Non-pigmented ciliary epithelial cell (primary cell): ENCODE results near the gene DFFB.

Experiments
- DNase-seq: peaks from one replicate; pipeline ENCODE4 v3.0.0-alpha.2; 2010; ENCODE audit warnings: low read depth

DFFB gene

GRCh38 chr1:3872546-3872945, 15.3 kb downstream of the DFFB start:
- DNase-seq: no peak

- no peak for DNase-seq
Observed at GRCh38 chr1:3874736-3875135, 17.5 kb downstream of the DFFB start.

- DNase-seq: no peak
Observed at GRCh38 chr1:3876716-3877115, 19.4 kb downstream of the DFFB start.

- DNase-seq: no peak
Observed at GRCh38 chr1:3879099-3879498, 21.8 kb downstream of the DFFB start.

DNA sequence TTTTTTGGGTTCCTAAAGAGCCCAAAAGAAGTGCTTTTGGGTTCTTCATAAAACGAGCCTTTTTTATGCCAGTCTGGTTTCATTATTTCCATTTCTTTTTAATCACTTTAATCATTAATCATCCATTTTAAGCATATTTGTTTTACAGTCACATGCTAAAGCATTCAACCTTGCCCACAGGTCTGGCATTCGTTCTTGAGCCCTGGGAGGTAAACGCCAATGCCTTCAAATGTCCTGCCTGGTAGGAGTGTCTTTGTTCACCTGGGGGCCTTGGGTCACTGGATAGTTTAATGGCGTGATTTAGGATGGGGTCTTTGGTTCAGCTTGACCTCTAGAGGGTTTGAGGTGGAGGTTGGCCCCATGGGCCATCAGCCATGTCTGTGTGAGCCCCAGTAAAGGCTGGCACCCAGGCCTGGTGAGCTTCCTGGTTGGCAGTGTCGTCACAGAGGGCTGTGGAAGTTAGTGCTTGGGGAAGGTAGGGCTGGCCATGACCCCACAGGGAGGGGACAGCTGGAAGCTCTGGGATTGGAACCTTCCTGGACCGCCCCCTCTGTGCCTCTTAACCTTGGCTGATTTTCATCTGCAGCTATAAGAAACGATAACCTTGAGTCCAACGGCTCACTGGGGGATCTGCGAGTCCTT, 22.6 kb downstream of the DFFB start:
- no peak for DNase-seq

DNA sequence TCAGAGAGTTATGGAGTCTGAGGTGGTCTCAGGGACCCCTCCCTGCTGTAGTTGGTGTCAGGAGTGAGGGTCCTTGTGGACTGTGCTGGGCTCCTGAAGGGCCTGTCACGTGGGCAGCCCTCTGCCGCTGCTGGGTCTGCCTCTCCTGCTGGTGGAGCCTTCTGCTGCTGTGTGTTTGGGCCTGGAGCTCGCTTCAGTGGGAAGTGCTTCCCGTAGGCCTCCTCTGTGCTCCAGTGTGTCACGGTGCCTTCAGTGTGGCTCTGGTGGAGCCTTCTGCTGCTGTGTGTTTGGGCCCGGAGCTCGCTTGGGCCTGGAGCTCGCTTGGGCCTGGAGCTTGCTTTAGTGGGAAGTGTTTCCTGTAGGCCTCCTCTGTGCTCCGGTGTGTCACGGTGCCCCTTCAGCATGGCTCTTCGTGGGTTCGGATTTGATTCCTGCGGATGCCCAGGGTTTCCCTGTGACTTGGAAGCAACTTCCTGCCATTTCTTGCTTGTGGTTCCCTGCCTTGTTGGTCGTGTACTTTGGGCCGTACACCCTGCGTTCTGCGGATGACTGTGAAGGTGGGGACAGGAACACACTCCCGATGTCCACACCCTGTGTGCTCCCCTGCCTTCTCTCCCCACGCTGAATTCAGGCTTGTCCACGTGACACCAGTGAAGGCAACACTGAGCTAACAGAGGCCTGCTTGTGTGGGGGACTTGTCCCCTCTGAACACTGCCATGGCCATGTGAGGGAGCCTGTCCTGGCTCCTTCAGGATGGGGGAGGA, 23.3 kb downstream of the DFFB start:
- DNase-seq: no peak

- no peak for DNase-seq
Observed at GRCh38 chr1:3881193-3881480, 23.9 kb downstream of the DFFB start.

DNA sequence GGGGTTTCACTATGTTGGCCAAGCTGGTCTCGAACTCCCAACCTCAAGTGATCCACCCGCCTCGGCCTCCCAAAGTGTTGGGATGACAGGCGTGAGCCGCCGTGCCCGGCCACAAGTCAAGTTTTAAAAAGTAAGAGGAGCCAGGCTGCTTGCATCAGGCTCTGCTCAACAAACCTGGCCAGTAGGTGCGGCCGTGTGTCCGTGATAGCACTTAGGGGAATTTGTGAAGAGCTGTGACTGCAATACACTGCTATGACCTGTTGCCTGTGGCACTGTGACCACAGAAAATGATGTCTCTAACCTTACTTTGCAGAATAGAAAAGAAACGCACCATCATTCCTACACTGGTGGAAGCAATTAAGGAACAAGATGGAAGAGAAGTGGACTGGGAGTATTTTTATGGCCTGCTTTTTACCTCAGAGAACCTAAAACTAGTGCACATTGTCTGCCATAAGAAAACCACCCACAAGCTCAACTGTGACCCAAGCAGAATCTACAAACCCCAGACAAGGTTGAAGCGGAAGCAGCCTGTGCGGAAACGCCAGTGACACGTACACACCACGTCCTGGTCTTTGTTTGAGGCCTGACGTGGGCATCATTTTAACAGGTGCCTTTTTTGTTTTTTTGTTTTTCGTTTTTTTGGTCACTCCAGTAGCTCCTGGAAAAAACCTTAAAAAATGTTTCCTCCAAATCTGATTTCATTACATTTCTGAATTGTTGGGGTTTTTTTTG, 26.1 kb downstream of the DFFB start:
- no peak for DNase-seq

DNA sequence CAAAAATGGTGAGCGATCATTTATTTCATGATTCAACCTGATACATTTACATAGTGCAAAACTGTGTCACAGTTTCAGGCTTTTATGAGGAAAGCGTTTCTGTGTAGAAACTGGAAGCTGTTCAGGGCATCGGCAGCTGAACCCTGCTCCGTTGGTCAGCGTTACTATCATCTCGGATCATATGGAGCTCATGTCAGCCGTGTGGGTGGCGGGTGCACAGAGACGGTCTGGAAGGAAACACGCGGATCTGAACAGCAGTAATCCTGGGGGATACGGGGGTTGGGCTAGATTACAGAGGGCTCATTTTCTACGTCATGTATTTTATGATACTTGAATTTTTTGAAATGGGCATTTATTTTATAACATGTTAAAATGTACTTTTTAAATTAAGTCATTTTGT, 27.7 kb downstream of the DFFB start:
- DNase-seq: no peak

DNA sequence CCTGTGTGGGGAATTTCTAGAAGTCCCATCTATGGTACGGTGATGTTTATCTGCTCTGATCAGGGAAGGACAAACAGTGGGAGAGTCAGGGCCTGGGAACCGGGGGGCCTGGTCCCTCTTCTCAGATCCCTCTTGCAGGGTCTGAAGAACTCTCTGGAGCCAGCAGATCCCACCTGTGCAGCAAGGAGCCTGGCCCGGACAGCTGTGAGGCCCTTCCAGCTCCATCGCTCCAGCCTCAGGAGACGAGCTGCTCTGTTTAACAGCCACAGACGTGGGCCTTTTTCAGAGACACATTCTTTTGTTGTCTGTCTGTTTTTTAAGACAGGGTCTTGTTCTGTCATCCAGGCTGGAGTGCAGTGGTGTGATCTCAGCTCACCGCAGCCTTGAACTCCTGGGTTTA, 28.3 kb downstream of the DFFB start:
- no peak for DNase-seq

DNA sequence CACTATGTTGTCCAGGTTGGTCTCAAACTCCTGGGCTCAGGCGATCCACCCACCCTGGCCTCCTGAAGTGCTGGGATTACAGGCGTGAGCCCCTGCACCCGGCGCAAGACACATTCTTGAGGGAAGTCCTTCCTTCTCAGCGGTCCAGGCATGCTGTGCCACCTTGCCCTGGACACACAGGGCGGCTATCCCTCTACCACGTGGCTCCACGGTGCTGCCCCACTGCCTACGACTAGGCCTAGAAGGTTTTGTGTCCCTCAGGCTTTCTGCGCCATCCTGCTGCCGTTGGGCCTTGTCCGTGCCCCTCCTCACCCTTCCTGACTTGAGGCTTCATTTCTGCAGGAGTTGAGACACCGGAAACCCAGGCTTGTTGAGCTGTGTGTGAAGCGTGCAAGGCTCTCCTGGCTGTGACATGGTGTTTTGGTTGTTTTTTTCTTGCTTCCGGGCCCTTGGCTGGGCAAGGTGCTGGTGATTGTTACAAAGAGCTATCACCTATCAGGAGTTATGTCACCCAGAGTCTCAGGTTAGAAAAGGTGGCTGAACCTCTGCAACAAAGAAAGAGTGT, 28.9 kb downstream of the DFFB start:
- no peak for DNase-seq

- DNase-seq: no peak
Observed at GRCh38 chr1:3886691-3887090, 29.4 kb downstream of the DFFB start.

GRCh38 chr1:3888301-3888700, 31.0 kb downstream of the DFFB start:
- DNase-seq: no peak

- DNase-seq: no peak
Observed at GRCh38 chr1:3889936-3890335, 32.7 kb downstream of the DFFB start.

DNA sequence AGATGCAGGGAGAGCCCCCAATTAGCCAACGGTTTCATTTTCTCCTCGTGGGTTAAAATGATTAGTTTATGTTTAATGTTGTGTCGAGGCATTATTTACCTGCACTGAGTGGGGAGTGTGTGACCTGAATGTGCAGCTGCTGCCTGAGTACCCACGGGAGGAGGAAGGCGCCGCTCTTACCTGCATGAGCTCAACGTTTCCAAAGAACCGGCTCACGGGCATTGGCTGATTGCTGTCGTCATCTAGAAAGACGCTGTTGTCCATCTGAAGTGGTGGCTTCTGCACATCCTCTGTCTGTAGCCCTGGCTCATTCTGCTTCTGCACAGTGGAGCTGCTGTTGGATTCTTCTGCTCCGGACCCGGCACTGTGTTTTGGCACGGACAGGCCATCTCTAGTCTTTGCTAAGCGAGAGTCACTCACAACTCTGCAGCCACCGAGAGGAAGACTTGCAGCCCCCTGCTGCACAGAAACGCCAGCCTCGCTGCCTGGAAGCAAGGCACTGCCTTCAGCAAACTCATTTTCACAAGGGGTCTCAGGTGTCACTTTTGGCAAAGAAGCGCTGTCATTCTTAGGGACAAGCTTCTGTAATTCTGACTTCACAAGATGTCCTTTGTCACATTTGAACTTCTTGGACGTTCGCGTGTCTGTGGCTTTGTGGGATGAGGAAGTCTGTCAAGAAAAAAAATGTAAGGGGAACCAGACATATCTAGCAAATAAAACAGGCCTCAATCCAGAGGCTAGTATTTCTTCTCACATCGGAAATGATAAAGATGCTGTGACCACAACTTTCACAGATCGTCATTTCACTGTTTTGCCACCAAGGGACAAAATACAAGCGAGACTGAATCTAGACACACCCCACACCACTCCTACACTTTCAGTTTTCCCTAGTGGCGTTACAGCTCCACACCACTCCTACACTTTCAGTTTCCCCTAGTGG, 33.4 kb downstream of the DFFB start:
- DNase-seq: no peak

DNA sequence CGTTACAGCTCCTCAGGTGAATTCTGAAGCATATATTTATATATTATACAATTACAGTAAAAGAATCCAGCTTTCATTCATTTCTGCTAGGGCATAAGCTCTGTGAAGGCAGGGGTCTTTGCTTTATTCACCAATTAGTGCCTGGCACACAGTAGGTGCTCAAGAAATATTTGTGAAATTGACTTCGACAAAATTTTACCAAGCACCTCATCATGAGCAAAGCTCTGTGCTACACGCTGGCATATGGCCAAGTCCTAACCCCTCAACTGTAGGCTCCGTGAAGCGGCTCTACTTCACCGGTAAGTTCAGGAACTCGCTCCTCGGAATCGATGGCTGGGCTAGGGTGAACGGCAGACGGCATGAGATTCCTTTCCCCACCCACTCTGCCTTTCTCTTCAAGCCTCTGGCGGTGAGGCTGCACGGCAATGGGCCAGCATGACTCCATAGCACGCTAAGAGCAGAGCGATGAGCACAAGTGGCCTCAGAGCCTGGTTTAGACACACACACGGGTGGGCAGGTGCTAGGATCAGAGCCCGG, 34.1 kb downstream of the DFFB start:
- DNase-seq: no peak

DNA sequence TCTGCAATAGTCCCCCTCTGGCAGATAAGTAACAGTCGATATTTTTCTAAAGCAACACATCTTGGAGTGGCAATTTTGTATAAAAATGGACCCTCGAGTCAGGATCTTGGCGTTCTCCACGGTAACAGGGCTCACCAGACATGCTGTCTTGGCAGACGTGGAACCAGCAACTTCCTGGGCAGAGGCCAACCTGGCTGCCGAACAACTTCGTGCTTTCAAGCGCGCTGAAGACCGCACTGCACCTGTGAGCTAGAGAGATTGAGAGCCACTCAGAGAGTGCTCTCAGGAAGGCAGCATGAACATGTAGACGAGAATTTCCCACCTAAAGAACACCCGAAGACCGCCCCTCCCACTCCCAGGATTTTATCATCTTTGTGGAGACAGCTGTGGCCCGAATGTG, 35.5 kb downstream of the DFFB start:
- DNase-seq: no peak

- DNase-seq: no peak
Observed at GRCh38 chr1:3893190-3893589, 35.9 kb downstream of the DFFB start.

DNA sequence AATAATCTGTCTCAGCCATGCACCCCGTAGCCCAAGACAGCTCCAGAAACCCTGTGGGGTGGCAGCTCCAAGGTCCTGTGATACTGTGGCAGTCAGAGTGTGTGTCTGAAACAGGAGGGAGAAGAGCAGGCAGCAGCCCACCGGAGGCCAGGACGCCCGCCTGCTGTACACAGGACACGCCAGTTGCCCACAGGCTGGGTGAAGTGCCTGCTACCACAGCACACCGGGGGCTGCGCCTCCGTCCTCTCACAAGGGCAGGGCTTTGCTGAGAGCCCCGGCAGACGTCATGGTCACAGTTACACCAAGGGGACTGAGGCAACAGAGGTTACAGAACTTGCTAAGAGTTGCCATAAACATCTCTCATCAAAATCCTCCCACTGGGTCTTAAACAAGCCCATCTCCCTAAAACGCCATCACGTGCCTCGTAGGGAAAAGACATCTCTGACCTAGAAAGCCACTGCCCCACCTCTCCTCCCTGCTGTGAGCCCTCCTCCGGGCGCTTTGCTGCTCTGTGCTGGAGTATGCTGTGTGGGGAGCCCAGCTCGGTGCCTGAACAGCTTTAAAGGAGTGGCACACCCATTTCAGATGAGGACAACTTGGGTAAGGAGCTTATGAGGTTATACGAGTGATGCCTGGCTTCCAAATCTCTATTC, 37.5 kb downstream of the DFFB start:
- DNase-seq: no peak

GRCh38 chr1:3895279-3895950, 38.1 kb downstream of the DFFB start:
- DNase-seq: no peak

DNA sequence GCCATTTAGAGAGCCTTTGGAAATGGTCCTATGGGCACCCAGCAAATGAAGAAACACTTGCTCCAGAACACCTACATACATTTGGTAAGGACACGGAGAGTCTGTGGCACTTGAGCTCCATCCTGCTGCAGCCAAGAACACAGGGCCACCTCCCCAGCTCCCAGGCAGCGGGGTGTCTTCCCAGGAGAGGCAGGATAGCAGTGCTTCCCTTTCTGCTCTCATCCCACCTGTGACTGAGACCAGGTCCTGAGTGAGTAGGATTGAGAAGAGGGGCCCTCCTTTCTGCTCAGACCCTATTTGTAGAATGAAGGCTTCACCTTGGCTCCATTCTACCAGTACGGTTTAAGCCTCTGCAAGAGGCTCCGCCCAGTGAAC, 38.7 kb downstream of the DFFB start:
- DNase-seq: no peak
